NCI-H128 (cell line): ENCODE data around the gene BCL6.
A peak's percentile ranks its signal among the peaks of the same experiment; 100 is the strongest.
"Not testable (repeated sequence)": the region's sequence is repeated elsewhere in the genome, so short reads cannot be mapped to it uniquely, and the experiment has no call there.

Experiments
- DNase-seq: peaks from one replicate; lab custom pipeline; 2025; ENCODE audit not compliant: unreplicated experiment; lab: John Stamatoyannopoulos, UW

The BCL6 gene

DNA sequence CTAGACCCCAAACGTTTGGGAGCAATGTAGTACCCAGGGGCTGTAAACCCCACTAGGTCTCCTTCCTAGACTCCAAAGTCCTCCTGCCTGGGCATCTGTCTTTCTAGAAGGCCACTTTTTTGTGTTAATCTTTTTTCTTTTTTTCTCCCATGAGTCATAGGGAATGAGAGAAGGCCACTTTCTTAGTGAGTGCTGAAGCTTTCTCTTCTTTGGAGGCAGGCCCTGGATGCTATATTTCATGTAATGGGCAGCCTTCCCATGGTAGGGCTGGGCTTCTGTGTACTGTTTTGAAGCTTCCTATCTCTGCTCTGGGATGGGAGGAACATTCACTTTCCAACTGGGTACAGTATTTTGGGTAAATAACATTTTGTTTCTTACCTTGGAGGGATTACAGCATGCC, 27.7 kb downstream of the BCL6 start:
- DNase-seq = no peak

DNA sequence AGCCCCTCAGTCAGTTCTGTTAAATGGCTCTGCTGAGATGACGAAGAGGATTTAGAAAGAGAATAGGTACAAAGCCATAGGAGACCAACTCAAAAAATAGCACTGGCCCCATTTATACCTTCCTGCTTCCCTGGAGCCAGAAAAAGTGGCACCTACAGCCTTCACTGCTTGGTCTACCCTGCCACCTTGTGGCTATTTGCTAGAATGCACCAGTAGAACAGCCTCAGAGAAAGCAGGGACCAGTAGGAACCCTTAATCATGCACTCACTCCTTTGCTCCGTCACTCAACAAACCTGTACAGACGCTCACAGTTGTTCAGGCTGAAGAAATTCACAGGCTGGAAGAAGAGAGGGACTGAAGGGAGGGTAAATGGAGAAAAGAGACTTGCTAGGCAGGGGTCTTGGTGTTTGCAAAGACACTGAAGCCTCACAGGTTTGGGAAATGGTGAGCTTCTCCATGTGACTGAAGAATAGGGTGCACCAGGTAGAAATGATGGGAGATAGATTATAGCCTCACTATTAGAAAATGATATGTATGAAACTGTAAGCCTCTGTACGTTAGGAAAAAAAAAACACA, 30.8 kb downstream of the BCL6 start:
- peak; percentile 63 for DNase-seq

DNA sequence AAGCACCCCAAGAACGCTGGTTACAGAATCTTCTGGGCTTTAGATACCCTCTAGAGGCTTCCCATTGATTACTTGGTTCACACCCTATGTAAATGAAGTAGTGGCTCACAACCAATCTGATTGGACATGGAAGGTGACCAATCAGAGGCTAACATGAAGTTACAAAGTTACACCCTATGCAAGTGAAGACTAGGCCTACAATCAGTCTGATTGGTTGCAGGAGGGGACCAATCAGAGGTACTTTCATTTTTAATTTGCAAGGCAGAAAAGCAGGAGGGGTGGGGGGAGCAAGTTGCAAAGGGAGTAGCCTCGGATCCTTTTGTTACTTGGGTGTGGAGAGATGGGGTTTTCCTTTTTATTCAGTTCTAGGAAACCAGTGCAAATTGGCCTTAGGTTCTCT, 31.8 kb downstream of the BCL6 start:
- no peak for DNase-seq

DNA sequence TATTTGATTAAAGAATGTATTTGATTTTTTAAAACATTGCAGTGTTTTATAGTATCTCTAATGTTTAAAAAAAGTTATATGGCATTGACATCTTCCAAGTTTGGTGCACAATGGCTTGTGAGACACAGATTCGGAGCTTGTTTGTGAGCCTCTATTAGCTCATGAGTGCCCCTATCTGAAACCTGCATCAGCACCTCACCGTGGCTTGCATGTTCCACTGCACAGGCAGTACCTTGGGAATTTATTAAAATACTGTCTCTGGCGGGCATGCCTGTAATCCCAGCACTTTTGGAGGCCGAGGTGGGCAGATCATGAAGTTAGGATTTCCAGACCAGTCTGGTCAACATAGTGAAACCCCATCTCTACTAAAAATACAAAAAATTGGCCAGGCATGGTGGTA, 36.1 kb downstream of the BCL6 start:
- DNase-seq = no peak

DNA sequence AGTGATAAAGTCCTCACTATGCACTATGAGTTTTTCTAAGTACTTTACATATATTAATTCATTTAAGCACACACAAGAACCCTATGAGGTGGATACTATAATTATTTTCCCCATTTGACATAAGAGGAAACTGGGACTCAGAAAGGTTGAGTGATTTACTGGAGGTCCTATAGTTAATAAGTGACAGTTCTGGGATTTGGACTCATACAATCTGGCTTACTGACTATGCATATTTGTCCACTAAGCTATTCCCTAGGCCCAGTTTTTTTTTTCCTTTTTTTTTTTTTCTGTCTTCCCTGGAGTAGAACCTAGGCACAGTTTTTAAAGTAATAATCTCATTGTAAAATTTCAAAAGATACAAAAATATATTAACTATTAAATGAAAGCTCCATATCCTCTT, 36.6 kb downstream of the BCL6 start:
- no peak for DNase-seq

DNA sequence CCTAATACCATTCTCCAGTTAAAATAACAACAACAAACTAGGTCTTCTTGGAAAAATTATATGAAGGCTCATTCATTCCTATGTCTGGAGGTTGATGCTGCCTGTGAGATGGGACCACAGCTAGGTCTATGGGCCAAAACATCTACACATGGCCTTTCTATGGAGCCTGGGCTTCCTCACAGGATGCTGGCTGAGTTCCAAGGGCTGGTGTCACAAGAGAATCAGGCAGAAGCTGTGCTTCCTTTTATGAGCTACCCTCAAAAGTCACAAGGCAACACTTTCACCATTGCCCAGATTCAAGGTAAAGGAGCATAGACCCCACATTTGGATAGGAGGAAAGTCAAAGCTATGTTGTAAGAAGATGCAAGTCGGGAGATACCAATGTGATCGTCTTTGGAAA, 38.3 kb downstream of the BCL6 start:
- no peak for DNase-seq

DNA sequence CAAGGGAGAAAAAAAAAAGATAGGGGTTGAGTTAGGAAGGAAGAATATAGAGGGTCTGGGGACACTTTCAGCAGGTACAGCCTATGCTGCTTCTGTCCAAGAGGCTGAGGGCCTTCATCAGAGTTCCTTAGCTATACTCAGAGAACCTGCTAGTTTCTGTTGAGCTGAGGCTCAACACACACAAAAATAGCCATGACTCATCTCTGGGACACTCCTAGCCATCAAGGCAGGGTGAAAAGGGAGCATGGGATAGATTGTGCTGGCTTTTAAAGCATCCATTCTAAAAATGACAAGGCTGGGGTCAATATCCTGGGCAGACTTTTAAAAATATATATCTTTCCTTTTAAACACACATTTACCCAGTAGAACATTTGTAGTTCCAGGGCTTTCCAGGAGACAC, 40.1 kb downstream of the BCL6 start:
- no peak for DNase-seq

DNA sequence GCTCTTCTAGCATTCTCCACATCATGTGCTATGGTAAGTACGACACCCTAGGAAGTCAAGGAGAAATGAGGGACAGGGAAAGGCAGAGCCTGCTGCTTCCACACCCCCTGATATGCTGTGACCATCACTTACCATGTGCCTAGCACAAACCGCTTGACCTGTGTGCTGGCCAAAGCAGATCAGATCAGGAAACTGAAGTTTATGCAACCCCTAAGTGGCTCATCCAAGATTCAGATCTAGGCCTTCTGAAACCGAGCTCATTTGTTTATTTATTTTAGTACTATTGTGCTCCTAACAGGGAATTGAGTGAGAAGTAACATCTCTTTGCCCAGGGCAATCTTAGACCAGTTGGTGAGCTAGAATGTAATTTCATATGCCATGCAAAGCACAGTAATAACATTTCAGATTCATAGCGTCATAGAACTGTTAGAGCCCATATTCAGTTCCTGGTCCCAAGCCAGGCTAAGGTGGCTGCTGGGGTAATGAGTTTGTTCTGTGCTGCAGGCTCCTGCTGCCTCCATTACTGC, 42.7 kb downstream of the BCL6 start, which contains the start of gene RTP2:
Gene RTP2 (minus strand): TSS at position 51 of the 527 bp plus-strand sequence. CDS start 429 bp downstream, outside the sequence.
- DNase-seq = no peak

DNA sequence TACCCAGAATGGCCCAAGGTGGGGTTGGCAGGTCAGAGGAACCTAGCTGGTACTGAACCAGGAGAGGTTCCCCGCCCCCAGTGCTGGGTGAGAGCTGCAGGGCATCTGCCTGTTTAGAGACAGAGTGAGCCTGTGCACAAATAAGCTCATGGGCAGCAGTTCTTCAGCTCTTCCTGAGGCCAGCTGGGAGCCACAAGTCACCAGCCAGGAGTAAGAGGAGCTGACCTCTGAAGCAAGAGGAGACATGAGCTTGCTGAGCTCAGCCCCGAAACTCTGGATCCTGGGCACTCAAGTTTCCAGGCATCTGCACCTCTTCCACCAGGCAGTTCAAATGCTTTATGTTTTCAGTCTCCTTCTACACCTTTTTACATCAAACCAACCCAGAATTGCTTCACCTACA, 45.0 kb downstream of the BCL6 start:
- DNase-seq = no peak

DNA sequence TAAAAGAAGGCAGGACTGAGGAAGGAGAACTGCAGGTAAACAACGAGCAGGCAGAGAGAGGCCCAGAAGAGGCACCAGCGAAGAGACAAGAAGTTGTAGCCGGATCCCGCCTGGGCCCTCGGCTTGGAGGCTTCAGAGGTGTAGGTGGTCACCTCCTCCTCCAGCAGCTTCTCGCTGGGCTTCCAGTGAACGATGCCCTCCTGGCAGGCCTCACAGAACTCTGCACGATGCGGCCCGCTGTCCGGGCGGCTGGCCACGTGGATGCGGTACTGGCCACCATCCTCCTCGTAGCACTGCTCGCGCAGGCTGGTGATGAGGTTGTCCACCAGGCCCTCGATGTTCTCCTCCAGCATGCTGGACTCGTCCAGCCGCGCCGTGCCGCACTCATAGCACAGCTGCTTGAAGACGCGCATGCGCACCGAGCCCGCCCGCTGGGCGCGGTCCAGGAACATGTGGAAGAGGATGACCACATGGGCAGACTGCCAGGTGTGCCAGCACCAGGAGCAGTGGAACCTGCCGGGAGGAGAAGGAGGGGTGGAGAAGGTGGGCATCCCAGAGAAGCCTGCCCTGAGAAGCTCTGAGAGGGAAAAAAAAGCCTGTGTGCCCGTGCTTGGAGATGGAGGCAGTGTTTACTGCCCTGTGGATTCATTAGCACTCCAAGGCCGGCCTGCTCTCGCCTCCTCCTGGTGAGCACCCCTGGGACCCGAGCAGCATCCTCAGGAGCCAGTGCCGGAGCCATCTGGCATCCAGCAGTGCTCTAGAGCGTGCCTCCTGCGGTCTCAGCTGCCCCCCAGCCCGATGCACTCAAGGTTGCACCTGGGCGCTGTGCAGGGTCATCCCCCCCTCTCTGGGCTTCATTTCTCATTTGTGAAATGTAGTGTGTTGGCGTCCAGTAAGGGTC, 46.5 kb downstream of the BCL6 start:
- no peak for DNase-seq

DNA sequence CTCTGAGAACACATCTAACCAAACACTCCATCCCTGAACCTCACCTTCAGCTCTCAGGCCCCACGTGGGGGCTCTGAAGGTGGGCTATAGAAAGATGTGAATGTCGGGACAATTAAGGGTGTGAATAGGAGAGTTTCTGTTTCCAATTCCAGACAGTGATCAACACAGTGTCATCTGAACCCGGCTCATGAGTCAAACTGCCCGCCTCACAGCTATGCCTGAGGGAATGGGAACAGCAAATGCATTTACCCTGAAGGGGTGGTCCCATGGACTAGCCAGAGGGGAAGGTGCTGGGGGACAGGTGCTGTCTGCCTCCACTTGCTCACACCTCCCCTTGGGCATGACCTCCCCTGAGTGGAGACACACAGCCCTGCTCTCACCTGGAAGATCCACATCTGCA, 49.2 kb downstream of the BCL6 start:
- no peak for DNase-seq

DNA sequence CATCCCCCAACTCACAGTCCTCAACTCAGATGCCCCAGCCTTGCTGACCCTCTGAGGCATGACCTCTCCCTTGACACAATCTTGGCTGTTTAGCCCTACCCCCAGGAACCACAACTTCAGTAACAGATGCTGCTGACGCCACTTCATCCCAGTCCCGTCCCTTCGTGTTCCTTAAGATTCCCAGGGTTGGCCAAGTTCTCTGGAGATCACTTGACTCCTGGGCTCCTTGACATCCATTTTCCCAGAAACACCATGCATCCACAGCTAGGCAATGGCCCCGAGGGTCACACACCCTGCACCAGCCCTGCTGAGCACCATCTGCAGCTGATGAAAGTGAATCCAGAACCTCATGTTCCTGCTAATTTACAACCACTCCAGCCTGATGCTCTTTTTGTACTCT, 49.8 kb downstream of the BCL6 start:
- DNase-seq = no peak

DNA sequence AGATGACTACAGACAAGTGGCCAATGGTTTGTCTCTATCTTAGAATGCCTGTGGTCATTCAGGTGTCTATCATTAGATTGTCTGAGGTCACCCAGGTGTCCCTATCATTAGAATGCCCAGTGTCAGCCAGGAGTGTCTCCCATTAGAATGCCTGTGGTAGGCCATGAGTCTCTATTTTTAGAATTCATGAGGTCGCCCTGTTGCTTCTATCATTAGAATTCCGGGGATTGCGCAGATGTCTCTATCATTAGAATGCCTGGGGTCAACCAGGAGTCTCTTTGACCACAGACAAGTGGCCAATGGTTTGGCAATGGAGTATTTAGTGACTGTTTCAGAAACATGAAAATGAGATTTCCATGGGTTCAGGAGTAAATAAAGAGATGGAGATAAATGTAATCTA, 50.5 kb downstream of the BCL6 start:
- no peak for DNase-seq

DNA sequence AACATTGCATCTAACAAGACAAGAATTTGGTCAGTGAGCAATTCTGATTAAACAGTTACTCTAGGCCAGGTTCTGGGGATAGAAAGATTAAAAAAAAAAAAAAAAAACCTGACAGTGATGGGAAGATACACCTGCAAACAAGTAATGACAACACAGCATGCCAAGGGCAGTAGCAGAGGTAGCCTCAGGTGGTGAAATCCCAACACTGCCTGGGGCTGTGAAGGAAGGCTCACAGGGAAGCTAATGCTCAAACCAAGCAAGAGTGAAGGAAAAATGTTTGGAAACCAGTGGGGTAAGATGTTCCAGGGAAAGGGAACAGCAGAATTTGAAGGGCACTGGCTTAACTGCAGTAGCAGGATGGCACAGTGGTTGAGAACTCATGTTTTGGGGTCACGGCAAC, 51.8 kb downstream of the BCL6 start:
- no peak for DNase-seq

DNA sequence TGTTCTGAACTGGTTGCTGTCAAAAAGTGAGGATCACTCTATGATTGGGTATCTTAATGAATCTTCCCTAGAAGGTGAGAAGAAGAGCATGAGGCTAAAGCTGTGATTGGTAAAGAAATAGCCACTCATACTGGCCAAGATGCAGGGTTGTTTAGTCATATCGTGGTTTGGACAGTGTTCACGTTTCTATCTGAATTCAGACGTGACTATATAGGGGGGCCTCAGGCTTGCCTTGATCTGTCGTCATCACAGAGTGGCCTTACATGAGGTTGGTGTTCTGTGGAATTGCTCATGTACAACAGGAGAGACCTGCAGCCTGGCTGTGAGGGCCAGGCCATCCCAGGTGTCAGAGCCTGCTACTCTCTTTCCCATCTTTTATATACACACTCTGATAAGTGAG, 55.3 kb downstream of the BCL6 start:
- DNase-seq = no peak

DNA sequence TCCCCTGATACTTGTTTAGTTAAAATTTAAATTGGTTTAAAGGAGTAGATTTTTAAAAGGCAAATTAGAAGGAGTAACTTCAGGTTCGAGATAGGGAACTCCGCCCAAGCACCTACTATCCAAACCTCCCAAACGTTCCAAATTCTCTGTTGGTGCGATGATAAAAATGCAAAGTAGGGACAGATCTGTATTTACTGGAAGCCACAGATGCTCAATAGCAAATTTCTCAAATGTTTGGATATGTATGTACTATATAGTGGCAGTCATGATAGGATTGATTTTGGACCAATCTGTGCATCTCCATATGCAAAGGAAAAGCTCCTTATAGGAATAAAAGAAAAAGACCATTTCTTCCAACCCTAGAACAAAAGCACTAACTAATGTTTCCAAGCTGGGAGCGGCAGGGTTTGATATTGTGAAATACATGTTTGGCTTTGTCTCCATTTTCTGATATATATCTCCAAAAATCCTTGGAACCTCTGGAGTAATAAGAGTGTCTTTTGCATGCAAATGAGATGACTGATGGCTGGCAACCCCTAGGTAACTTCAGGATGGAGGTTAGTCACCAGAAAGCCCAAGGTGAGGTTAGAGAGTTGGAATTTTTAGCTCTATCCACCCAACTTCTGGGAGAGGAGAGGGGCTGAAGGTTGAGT, 58.5 kb downstream of the BCL6 start:
- no peak for DNase-seq

DNA sequence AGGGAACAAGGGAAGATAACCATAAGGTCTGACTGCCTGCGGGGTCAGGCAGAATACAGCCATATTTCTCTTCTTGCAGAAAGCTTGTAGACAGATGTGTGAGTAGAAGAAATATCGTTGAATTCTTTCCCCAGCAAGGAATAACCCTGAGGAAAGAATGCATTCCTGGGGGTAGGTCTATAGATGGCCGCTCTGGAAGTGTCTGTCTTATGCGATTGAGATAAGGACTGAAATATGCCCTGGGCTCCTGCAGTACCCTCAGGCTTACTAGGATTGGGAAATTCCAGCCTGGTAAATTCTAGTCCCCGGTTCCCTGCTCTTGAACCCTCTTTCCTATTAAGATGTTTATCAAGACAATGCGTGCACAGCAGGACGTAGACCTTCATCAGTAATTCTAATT, 59.3 kb downstream of the BCL6 start:
- no peak for DNase-seq

DNA sequence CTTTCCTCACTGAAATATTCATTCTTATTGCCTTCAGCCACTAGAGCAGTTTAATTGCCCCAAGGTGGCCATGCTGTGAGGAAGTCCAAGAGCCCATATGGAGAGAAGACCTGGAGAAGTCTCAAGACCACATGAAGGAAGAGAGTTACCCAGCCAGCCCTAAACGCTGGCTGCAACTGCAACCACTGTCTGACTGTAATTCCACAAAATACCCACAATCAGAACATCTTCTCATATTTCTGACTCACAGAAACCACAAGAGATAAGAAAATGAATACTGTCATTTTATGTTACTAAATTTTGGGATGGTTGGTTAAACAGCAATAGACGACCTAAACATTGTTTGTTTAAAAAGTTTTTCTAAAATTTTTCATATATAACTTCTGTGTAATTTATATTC, 60.4 kb downstream of the BCL6 start:
- no peak for DNase-seq

DNA sequence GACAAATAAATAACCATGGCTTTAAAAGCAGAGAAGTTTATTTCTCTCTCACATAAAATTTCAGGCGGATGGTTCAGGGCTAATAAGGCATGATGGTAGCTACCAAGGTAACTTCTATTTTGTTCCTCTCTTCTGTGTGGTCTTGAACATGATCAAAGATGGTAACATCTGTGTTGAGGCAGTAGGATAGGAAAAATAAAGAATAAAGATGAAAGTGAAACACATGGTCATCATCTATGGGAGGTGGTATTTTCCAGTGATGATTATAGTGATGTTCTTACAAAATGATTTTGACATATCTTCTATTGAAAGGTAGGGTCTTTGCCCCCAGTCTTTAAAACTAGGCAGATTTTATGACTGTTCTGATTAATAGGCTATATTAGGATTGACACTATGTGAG, 60.8 kb downstream of the BCL6 start:
- DNase-seq = no peak

DNA sequence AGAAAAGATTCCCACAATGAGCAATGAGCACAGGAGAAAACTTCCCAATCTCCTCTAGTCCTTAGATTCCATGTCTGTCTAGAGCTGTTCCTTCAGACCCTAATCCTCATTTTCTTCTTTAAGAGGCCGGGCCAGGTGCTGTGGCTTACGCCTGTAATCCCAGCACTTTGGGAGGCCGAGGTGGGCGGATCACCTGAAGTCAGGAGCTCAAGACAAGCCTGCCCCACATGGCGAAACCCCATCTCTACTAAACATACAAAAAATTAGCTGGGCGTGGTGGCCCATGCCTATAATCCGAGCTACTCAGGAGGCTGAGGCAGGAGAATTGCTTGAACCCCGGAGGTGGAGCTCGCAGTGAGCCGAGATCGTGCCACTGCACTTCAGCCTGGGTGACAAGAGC, 63.5 kb downstream of the BCL6 start:
- not testable (repeated sequence) for DNase-seq

DNA sequence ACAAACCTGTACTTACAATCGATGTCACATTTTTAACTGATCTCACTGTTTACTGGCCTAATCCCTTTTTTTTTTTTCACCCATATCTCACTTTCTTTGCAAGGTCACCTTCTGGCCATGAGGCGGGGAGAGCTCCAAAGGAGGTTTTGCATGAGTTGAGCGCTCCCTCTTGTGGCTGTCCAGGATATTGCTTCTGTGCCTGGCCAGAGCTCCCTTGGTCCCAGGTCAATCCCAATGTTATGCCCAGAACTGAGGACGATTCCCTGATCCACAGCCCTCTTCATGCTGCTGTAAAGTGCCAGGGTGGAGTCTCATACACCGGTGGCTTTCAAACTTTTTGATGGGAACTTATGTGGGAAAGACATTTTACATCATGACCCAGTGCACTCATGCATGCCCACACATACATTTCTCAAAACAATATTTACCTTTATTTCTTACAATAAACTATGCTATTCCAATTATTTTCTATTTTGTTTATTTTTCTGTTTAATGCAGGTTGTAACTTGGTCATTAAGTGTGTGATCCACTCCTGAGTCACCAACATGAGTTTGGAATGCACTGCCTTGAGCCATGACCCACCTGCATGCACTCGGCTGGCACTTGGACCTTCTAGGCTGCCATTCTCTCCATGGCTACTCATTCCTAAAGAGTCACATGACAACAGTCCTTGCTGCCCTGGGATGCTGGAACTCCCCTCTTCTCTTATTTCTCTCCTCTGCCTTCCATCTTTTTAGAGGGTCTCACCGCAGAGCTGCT, 65.5 kb downstream of the BCL6 start:
- peak; percentile 58 for DNase-seq
